NCI-H128 (cell line): ENCODE results near the gene SF3A1.

Experiments
- DNase-seq: peaks from one replicate; lab custom pipeline; 2025; ENCODE audit not compliant: unreplicated experiment; lab: John Stamatoyannopoulos, UW

The SF3A1 gene

DNA sequence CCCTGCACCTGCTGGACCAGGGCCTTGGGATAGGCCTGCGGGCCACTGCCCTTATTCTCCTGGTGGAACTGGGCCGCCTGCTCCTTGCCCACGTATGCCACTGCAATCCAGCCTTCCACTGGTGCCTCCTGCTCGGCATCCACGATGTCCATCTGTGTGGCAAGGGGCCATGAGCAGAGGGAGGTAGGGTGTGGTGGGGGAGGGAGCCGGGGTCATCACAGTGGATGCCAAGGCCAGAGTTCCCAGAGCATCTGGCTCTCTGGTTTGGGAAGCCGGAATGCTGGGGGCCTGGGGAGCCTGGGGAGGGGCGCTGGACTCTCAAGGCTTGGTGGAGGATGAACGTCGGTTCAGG lies 29.9 kb upstream of the SF3A1 start:
- no peak for DNase-seq

DNA sequence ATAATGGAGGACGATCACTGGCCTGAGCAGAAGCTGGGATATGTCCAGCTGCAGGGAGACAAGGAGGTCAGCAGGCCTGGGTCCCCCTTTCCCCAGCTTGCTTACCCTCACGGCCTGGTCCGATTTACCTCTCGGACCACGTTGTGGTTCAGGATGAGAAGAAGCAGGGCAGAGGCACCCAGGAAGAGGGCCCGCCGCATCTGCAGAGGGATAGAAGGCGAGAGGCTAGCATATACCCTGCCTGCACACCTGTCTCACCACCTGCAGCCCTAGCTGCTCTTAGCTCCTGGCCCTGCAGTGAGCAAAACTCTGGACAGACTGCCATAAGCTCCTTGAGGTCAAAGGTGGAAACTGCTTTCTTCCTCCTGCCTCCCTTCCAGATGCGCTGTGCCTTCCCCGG lies 29.2 kb upstream of the SF3A1 start:
- DNase-seq = no peak

DNA sequence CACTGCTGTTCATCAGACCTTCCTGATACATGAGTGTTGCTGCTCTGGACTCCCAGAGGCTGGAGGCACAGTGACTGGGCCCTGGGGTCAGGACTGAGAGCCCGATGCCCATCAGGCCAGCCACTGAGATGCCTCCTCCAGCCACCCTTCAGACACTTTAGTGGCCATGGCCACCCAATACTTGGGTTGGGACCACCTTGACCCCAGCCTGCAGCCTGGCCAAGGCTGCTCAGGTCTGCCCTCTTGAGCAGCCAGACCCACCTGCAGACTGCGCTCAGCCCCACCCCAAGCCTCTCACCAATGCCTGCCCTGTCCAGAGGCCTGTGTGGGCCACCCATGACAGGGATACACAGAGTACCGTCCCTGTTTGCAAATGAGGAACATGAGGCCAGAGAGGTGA lies 26.4 kb upstream of the SF3A1 start:
- no peak for DNase-seq

DNA sequence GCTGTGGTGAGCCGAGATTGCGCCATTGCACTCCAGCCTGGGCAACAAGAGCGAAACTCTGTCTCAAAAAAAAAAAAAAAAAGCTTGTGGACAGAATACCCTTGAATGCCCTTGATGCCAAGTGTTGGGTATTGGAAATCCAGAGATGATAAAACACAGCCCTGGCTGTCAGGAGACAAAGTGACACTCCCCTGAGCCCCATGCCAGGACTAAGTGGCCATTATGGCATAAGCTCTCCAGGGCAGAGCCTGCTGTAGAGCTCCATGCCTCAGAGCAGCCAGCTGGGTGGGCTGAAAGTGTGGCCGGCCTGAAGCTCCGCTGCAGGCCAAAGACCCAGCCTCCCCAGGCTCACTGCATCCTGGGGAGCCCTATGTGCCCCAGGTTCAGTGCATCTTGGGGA lies 25.6 kb upstream of the SF3A1 start:
- no peak for DNase-seq

DNA sequence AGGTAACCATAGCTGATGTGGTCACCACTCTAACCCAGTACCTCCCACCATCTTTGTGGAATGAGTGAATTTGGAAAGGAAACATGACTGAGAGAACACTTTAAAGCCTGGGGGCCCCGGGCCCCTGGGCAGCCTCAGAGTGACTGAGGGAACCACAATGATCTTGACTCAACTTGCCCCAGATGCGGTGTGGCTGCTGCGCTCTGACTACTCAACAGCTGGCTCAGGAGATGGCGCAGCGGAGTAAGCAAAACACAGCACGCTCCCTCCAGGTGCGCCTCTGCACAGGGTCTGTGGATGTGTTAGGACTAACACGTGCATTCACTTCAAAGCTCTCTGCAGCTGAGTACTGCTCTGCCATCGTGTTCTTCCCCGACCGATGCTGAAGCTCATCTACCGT lies 24.6 kb upstream of the SF3A1 start:
- DNase-seq = no peak

DNA sequence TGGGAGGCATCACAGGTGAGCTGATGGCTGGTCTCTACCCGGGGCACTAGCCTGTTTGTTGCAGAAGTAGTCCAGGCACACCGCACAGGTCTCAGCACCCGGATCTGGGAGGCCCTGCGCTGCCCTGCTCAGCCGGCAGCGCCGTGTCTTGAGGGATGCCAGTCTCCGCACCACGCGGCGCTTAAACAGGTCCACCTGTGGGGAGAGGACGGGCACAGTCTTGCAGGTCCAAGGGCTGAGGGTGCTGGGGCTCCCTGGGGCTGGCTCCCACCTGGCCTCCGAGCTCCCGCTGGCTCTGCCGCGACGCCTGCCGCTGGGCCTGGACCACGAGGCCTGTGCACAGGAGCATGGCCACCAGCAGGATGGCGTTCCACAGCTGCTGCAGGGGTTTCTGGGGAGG lies 23.3 kb upstream of the SF3A1 start:
- no peak for DNase-seq

DNA sequence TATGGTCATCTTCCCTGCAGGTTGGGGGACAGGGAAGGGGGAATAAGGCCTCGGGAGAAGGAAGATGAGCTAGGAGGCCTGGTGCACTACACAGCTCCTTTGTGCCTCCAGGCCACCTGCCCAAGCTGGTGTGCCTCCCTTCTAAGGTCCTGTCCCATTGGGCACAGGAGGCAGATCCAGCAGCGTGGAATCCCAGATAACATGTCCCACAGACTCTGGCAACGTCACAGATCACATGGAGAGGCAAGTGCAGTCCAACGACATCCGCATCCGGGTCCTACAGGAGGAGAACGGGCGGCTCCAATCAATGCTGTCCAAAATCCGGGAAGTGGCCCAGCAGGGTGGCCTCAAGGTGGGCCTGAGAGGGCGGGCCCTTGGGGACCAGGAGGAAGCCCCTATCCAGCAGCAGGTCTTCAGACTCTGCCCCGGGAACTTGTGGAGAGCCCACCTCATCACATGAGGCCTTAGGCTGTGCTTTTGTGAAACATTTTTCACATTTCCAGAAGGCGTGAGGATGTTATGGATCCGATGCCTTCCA lies 18.7 kb upstream of the SF3A1 start:
- no peak for DNase-seq

DNA sequence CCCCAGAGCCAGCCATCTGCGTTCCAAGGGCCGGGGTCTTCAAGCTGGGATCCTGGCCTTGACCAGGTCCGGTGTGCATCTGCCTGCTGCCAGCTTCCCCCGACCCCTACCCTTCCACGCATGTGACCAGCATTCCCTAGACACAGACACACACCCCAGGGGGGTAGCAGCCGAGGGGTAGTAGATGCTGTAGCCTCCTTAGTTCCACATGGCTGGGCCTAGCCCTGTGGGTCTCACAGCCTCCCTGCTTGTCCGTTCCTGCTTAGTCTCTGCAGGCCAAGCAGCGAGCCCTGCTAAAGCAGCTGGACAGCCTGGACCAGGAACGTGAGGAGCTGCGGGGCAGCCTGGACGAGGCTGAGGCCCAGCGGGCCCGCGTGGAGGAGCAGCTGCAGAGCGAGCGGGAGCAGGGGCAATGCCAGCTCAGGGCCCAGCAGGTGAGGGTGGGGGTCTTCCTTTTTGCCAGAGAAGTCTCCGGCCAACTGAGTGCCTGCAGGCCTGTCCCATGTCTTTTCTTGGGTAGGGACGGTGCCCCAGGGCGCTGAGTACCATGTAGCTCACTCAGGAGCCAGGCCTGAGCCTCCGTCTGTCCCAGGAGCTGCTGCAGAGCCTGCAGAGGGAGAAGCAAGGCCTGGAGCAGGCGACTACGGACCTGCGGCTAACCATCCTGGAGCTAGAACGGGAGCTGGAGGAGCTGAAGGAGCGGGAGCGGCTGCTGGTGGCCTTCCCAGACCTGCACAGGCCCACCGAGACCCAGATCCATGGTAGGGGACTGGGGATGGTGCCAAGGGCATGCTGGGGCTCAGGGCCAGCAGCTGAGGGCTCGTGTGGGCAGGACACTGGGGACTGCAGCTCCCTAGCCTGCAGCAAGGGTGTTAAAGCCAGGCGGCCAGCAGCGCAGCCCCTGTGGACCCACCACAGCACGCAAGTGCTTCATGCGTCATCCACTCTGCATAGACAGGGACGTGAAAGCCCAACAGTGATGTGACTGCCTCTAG lies 16.9 kb upstream of the SF3A1 start:
- DNase-seq = no peak

DNA sequence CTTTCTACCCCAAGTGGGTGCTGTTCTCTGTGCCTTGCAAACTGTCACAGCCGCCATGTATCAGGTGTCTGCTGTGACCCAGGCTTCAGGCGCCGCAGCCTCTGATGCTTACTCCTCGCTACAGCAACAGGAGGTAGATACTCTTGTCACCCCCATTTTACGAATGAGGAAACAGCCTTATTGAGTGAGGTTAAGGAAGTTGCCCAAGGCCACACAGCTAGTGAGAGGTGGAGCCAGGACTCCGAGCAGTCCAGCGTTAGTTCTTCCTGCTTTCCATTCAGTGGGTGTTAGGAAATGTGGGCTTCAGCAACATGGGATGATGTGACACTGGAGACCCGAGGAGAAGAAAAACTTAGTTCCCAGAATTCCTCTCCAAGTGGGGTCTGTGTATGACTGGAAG lies 16.2 kb upstream of the SF3A1 start:
- no peak for DNase-seq

DNA sequence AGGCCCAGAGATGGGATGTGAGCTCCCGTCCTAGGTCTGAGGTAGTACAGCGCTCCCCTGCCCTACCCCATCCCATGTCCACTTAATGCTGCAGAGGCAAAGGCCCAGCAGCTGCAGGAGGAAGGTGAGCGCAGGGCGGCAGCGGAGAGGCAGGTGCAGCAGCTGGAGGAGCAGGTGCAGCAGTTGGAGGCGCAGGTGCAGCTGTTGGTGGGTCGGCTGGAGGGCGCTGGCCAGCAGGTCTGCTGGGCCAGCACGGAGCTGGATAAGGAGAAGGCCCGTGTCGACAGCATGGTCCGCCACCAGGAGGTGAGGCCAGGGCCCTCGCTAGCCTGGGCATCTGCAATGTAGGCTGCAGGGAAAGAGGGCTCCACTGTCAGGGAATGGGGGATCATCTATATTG lies 15.3 kb upstream of the SF3A1 start:
- DNase-seq = no peak

DNA sequence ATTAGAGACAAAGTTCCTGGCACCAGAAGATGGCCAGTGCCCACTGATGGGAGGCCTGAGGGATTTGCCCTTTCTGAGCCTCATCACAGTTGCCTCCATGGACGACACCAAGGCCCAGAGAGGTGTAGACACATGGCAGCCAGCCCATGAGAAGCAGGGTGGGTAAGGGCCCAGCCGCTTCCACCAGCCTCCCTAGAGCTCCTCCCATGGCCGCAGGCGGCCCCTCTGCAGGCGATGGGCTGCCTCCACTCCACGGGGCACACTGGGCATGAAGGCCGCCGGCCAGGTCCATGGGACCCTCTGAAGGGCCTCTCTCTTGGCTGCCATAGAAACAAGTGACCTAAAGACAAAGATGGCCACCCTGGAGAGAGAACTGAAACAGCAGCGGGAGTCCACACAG lies 14.6 kb upstream of the SF3A1 start:
- no peak for DNase-seq

DNA sequence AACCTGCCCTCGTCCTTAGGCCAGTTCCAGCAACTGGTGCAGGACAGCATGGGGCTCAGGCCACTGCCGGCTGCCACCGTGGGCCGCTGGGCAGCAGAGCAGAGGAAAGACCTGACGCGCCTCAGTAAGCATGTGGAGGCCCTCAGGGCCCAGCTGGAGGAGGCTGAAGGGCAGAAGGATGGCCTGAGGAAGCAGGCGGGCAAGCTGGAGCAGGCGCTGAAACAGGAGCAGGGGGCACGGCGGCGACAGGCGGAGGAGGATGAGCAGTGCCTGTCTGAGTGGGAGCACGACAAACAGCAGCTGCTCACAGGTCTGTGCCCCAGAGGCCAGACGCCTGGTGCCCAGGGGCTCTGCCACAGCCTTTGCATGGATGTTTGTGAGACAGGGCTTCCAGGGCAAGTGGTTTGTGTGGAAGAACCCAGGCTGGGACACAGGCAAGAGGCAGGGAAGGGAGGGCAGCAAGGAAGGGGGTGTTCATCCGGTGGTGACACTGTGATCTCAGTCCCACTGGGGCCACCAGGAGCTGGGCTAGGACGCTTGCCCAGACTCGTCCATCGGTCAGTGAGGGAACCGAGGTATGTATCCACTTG lies 14.0 kb upstream of the SF3A1 start:
- no peak for DNase-seq

DNA sequence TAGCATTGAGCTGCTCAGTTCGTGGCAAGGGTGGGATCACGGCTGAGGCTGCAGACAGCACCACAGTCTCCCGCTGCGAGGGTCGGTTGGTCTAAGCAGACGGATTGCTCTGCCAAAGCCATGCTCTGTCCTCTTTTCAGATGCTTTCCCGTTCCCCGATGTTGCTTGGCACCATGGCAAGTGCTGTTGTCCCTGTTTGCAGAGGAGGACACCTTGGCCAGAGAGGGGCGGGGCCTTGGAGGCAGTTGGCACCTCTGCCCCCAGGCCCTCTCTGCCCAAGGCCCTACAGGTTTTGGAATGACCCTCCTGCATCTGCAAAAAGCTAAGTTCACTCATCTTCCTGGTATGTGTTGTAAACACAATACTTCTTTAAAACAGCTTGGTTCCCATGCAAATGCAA lies 11.7 kb upstream of the SF3A1 start:
- no peak for DNase-seq

DNA sequence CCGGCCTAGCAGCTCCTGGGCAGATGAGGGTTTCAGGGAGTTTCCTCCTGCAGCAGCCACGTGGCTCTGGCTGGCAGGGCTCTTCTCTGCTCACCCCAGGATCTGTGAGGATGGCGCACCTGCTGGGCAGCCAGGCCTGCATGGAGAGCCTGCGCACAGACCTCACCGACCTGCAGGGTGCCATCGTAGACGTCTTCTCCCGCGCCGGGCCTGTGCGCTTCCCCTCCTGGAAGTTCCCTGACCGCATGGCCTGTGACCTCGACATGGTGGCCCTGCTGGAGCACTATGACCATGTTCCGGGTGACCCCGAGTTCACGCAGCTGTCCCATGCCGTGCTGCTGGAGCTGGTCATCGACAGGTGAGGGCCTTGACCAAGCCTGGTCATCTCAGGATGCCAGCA lies 9.2 kb upstream of the SF3A1 start:
- DNase-seq = no peak

DNA sequence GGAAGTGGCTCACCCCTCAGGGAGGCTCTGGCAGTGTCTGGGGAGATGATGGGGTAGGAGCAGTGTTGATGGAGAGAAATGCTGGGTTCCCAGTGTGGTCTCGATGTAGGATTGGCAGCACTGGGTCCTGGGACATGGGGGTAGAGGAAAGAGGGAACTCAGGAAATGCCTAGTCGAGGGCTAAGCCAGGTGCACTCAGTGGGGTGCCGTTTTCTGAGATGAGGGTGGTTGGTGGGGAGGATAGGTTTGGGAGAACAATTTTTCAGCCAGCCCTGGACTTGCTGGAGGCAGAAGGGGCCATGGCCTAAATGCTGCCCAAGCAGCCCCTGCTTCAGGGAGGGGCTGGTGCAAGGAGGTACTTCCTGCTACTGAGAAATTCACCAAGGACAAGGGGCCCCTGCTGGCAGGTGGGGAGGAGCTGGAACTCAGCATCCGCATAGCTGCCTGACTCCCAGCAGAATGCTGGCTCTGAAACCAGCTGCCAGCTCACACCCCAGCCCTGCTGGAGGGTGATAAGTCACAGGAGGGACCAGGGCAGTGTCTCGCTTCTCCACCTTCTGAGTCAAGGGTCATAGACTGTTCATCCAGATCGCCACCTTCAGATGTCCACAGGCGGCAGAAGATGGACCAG lies 6.1 kb upstream of the SF3A1 start:
- no peak for DNase-seq

DNA sequence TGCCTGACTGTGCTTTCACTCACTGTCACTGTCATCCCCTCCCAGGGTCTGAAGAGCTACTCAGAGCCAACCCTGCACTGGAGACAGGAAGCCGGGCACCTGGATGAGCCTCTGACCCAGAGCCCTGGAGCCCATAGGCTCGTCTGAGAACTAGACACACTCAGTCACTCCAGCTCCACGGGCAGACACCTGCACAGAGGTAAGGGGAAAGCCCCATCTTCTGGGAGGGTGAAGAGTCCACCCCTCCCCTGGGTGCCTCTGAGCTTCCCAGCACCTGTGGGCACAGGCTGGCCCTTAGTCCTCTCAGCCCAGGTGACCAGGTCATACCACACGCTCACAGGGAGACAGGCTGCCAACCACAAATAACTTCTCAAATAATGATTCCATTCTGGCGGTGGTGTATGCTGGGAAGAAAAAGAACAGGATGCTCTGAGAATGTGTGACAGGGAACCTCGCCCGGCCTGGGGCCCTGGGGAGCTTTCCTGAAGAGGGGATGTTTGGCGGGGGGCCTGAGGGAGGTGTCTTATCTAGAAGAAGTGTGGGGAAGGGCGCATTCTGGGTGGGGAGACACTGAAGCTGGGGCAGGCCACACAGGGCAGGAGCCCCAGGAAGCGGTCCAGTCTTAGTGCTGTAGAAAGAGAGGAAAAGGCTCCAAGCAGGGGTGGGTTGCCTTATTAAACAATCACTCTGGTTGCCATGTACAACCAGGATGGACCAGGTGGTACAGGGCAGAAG lies 5.4 kb upstream of the SF3A1 start:
- no peak for DNase-seq

DNA sequence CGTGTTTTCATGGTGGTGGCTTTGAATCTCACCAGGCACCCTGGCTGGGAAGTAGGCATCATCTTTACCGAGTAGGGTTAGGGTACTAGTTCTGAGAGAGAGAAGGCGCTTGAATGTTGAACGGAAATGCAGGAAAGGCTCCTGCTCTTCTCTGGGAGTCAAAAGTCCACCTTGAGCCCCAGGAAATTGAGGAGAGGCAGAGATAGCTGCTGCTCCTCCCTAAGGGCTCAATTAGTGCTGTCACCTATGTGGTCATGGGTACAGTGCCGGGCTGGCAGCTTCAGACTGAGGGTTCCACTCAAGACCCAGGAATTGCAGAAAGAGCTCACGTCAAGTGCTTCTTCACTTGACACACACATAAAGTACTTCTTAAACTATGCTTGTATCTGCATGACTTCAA lies 1.8 kb upstream of the SF3A1 start:
- no peak for DNase-seq

DNA sequence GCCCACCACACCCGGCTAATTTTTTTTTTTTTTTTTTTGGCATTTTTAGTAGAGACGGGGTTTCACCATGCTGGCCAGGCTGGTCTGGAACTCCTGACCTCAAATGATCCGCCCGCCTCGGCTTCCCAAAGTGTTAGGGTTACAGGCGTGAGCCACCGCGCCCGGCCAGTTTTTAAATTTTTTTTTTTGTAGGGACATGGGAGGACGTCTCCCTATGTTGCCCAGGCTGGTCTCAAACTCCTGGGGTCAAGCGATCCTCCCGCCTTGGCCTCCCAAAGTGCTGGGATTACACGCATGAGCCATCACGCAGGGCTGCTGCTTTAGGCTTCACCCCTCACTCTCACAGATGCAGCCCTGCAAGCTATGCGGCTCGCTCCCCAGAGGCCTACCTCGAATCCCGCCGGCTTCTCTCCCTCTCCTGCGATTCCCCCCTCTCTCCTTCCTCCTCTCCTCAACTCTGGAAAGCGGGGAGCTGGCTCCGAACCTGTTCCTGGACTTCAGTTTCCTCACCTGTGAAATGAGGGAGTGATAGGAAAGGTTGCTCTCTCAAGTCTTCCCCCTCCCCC lies 1.0 kb upstream of the SF3A1 start:
- no peak for DNase-seq

DNA sequence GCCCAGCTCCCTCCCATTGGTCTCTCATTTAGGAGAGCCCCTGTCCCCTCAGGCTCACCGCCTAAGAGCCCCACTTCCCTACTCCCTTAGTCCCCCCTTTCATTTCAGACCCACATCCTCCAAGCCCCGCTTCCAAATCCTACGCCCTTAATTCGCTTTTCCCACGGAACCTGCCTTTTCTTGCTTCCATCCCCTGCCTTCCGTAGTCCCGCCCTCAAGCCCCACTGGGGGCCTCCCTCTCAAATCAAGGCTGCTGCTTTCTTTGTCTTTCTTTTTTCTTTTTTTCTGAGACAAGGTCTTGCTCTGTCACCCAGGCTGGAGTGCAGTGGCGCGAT lies 509 bp upstream of the SF3A1 start:
- no peak for DNase-seq

DNA sequence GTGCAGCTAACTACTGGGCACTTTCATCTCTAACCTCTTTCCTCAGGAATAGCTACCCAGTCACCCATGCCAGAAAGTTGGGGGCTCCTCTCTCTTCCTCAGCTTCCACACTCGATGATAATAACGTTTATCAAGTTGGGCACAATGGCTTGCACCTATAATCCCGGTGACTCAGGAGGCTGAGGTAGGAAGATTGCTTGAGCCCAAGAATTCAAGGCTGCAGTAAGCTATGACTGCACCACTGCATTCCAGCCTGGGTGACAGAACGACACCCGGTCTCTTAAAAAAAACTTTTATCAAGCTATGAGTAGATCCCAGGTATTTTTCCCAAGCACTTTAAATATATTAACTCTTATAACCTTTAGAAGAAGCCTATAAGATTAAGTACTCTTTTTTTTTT lies 2.0 kb downstream of the SF3A1 start:
- no peak for DNase-seq

DNA sequence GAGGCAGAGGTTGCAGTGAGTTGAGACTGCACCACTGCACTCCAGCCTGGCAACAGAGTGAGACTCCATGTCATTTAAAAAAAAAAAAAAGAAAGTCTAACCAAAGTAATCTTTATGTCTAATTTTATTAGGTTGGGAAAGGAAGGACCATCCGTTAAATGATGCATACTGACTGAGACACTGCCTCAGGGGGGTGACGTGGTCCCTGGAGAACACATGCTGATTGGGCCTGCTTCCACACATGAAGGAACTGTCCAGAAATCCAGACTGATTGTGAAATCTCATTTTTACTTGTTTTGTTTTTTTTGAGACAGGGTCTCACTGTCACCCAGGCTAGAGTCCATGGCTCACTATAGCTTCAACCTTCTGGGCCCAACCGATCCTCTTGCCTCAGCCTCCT lies 5.5 kb downstream of the SF3A1 start:
- DNase-seq = no peak
